ENCODE data around the gene ST7.

DNA sequence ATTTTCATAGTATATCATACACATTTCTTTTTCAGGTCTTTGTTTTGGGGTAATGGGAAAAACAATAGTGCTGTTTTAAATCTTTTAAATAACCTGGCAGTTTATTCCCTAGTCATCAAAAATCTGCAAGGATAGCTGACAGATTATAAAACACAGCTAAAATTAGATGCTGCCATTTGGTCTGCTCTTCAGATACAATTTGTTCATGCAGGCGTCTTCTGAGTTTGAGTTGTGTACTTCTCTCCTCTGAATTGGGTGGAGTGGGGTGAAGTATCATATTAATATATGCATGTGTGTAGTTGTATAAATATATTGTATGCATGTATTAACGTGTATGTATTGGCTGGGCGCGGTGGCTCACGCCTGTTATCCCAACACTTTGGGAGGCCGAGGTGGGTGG lies 42.9 kb upstream of the ST7 start:
- TF ChIP-seq, protein P1, sequence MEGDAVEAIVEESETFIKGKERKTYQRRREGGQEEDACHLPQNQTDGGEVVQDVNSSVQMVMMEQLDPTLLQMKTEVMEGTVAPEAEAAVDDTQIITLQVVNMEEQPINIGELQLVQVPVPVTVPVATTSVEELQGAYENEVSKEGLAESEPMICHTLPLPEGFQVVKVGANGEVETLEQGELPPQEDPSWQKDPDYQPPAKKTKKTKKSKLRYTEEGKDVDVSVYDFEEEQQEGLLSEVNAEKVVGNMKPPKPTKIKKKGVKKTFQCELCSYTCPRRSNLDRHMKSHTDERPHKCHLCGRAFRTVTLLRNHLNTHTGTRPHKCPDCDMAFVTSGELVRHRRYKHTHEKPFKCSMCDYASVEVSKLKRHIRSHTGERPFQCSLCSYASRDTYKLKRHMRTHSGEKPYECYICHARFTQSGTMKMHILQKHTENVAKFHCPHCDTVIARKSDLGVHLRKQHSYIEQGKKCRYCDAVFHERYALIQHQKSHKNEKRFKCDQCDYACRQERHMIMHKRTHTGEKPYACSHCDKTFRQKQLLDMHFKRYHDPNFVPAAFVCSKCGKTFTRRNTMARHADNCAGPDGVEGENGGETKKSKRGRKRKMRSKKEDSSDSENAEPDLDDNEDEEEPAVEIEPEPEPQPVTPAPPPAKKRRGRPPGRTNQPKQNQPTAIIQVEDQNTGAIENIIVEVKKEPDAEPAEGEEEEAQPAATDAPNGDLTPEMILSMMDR (conservative IDR thresholded peaks at IDR 0.05 in 1 of 2, IDR thresholded peaks at IDR 0.05 in 1 of 2; ENCODE audit: low read depth in 1 of 2, low read length in 2 of 2): no peak
- TF ChIP-seq EZH2 (IDR thresholded peaks at IDR 0.05; ENCODE audit: low read length, missing control alignments): no peak

Measured in fibroblast of lung (primary cell).